K562 (cell line): ENCODE measurements around the gene RNF121. TPM values are rescaled to one million over a fixed set of nuclear protein-coding genes. Genes with fewer than 3 reads are reported as not detected.

ENCODE experiments used
- CHD1 ChIP-seq: fragments of 200-600 bp; sonication (generic); IDR thresholded peaks from one replicate; pipeline ENCODE4 v1.6.1; 2012; ENCODE audit warnings: mild to moderate bottlenecking, moderate library complexity, low read length, inconsistent platforms
- ETV5 ChIP-seq: sonication (generic); formaldehyde crosslinking; IDR thresholded peaks from 2 replicates; pipeline ENCODE4 v1.4.0; 2020; ENCODE audit warnings: low read depth, mild to moderate bottlenecking, missing genetic modification reagents
- HDAC8 ChIP-seq: fragments of 450-650 bp; IDR thresholded peaks from 2 replicates; pipeline ENCODE4 v1.6.1; 2016; ENCODE audit warnings: mild to moderate bottlenecking, missing genetic modification characterization, moderate library complexity, missing compliant biosample characterization
- HEY1 ChIP-seq: fragments of 250-450 bp; sonication (Bioruptor Pico); IDR thresholded peaks from 2 replicates; pipeline ENCODE4 v1.5.0; 2020; ENCODE audit warnings: mild to moderate bottlenecking, moderate library complexity, borderline replicate concordance
- HIVEP1 ChIP-seq: fragments of 250-450 bp; sonication (Bioruptor Pico); IDR thresholded peaks from 2 replicates; pipeline ENCODE4 v1.4.0; 2020; ENCODE audit warnings: mild to moderate bottlenecking
- KDM4B ChIP-seq, 2 experiments: fragments of 450-650 bp in 1 of 2; sonication (generic) in 1 of 2; IDR thresholded peaks; 2 replicates each; pipeline ENCODE4 v1.6.1; 2016 to 2017; ENCODE audit warnings: borderline replicate concordance in 2 of 2, antibody characterized with exemption in 1 of 2, low read depth in 1 of 2, mild to moderate bottlenecking in 1 of 2
- NCOA6 ChIP-seq: fragments of 450-650 bp; IDR thresholded peaks from 2 replicates; pipeline ENCODE4 v1.6.1; 2017; ENCODE audit warnings: mild to moderate bottlenecking
- PHTF2 ChIP-seq: fragments of 250-450 bp; sonication (Bioruptor Pico); IDR thresholded peaks from 2 replicates; pipeline ENCODE4 v1.5.0; 2021; ENCODE audit warnings: mild to moderate bottlenecking
- PTRF ChIP-seq: fragments of 450-650 bp; IDR thresholded peaks from 2 replicates; pipeline ENCODE4 v1.6.1; 2016; ENCODE audit warnings: mild to moderate bottlenecking, missing genetic modification characterization, missing compliant biosample characterization
- RNF219 ChIP-seq: fragments of 250-450 bp; sonication (Bioruptor Pico); IDR thresholded peaks from 2 replicates; pipeline ENCODE4 v1.5.0; 2022; ENCODE audit warnings: mild to moderate bottlenecking
- SMC3 ChIP-seq: conservative IDR thresholded peaks from 2 replicates; pipeline ENCODE4 v1.6.1; 2011; ENCODE audit warnings: low read depth, low read length, improper control_type of control experiment; ENCODE audit not compliant: insufficient read depth
- XRCC5 ChIP-seq: fragments of 200-400 bp; formaldehyde crosslinking; IDR thresholded peaks from 2 replicates; pipeline ENCODE4 v1.6.1; 2017; ENCODE audit warnings: low read depth, mild to moderate bottlenecking, low read length
- ZFPM2 ChIP-seq: fragments of 250-450 bp; sonication (Bioruptor Pico); IDR thresholded peaks from 2 replicates; pipeline ENCODE4 v1.5.1; 2022; ENCODE audit warnings: mild to moderate bottlenecking
- ZNF324 ChIP-seq: fragments of 250-450 bp; sonication (Bioruptor Pico); IDR thresholded peaks from 2 replicates; pipeline ENCODE4 v1.4.0; 2020; ENCODE audit warnings: mild to moderate bottlenecking
- ZNF436 ChIP-seq: fragments of 250-450, 450-650 bp; sonication (Bioruptor Pico); formaldehyde crosslinking; IDR thresholded peaks from 2 replicates; pipeline ENCODE4 v1.7.0; 2020; ENCODE audit warnings: mild to moderate bottlenecking
- ZNF699 ChIP-seq: fragments of 250-450 bp; sonication (Bioruptor Pico); IDR thresholded peaks from 2 replicates; pipeline ENCODE4 v1.8.0; 2021; ENCODE audit warnings: mild to moderate bottlenecking, moderate library complexity; ENCODE audit not compliant: insufficient replicate concordance
- polyA plus RNA-seq, 8 experiments: library from polyadenylated mRNA; depleted of rRNA in 4 of 8; stranded (reverse) in 5 of 8; unstranded in 3 of 8; fragments of >200 nt; fragmentation: Nextera tagmentation in 2 of 8; fragmentation: Illumina TruSeq in 1 of 8; extraction: Ambion mirVana in 2 of 8; extraction: Trizol in 1 of 8; gene quantifications; 2 replicates each; pipeline versions ENCODE4 v1.2.1 to v1.2.3, GENCODE V29; 2011 to 2014; ENCODE audit warnings: inconsistent platforms in 1 of 8, missing spikeins in 1 of 8
- total RNA-seq, 7 experiments: library from RNA; depleted of rRNA in 6 of 7; stranded (reverse); fragments of >200 nt in 6 of 7; fragmentation: Illumina TruSeq in 2 of 7; extraction: Trizol in 2 of 7; gene quantifications; 2 replicates each; pipeline versions ENCODE4 v1.2.1 to v1.2.3, GENCODE V29; 2011 to 2021; ENCODE audit warnings: low replicate concordance in 1 of 7
- TF ChIP-seq, protein P1 (sequence below): sonication (generic); formaldehyde crosslinking; IDR thresholded peaks from 2 replicates; pipeline ENCODE4 v1.8.0; 2023; ENCODE audit warnings: mild to moderate bottlenecking, missing genetic modification reagents
- TF ChIP-seq, protein P2 (sequence below), 3 experiments: fragments of 200-800 bp in 1 of 3; fragments of 250-450 bp in 1 of 3; fragments of 450-650 bp in 1 of 3; sonication (Bioruptor Pico) in 1 of 3; sonication (Bioruptor generic) in 1 of 3; formaldehyde crosslinking in 1 of 3; IDR thresholded peaks; 2 replicates each; pipeline versions ENCODE4 v1.6.1 to v1.8.0; 2016 to 2022; ENCODE audit warnings: mild to moderate bottlenecking in 2 of 3, missing genetic modification characterization in 2 of 3, missing compliant biosample characterization in 1 of 3, moderate library complexity in 1 of 3

The RNF121 gene
- total and polyA plus RNA-seq, 9 of the 15 experiments (the other 6 are each of a cell fraction or from before 2014, with no cell fraction given), result 8.0 to 63.4 (median 20.5) TPM

DNA sequence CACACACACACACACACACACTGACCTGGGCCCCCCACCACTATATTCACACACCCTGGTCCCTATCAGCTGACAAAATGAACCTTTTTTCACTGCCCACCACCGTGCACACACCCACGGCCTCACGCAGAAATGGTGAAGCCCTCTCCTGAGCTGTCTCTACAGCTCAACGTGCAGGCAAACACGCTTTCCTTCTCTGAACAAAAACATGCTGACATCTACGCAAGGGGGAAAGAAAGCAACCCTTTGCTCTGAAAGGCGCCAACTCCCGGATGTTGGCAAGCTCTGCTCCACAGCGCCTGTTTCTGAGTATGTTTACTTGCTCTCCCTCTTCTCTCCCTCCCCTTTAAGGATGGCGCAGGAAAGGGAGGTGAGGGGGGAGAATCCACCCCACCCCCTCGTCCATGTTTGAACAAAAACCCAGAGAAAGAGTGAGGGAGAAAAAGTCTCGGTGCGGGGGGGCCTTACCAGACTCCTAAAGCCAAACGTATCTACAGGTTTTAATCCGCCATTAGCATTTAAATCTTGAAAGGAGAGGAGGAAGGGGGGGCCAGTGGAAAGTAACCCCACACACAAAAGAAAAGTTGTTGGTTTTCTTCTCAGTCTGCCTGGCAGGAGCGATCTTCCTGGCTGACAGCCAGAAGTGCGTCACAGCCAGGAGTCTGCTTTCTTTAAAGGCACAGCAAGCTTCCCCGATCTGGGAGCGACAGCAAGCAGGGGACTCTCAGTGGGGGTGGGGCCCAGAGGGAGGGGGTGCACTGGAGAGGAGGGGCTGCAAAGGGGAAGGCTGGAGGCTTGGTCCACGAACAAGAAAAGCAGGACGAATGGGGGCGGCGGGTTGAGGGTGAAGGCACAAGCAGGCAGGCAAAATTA lies 111.9 kb downstream of the RNF121 start (continued):
- TF ChIP-seq, protein P1, sequence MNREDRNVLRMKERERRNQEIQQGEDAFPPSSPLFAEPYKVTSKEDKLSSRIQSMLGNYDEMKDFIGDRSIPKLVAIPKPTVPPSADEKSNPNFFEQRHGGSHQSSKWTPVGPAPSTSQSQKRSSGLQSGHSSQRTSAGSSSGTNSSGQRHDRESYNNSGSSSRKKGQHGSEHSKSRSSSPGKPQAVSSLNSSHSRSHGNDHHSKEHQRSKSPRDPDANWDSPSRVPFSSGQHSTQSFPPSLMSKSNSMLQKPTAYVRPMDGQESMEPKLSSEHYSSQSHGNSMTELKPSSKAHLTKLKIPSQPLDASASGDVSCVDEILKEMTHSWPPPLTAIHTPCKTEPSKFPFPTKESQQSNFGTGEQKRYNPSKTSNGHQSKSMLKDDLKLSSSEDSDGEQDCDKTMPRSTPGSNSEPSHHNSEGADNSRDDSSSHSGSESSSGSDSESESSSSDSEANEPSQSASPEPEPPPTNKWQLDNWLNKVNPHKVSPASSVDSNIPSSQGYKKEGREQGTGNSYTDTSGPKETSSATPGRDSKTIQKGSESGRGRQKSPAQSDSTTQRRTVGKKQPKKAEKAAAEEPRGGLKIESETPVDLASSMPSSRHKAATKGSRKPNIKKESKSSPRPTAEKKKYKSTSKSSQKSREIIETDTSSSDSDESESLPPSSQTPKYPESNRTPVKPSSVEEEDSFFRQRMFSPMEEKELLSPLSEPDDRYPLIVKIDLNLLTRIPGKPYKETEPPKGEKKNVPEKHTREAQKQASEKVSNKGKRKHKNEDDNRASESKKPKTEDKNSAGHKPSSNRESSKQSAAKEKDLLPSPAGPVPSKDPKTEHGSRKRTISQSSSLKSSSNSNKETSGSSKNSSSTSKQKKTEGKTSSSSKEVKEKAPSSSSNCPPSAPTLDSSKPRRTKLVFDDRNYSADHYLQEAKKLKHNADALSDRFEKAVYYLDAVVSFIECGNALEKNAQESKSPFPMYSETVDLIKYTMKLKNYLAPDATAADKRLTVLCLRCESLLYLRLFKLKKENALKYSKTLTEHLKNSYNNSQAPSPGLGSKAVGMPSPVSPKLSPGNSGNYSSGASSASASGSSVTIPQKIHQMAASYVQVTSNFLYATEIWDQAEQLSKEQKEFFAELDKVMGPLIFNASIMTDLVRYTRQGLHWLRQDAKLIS (CRISPR knock-in tag), result no peak
- no peak for TF ChIP-seq ZNF436 (CRISPR knock-in tag)
- no peak for TF ChIP-seq RNF219 (CRISPR knock-in tag)
- no peak for TF ChIP-seq XRCC5
- no peak for TF ChIP-seq HIVEP1 (CRISPR knock-in tag)
- TF ChIP-seq CHD1, result no peak
- no peak for TF ChIP-seq ZNF324 (CRISPR knock-in tag)
- TF ChIP-seq HEY1, result 0 out of 2 replicates have a peak, but pooled peaks have one; percentile 51
- TF ChIP-seq PHTF2, result no peak
- TF ChIP-seq, protein P2, sequence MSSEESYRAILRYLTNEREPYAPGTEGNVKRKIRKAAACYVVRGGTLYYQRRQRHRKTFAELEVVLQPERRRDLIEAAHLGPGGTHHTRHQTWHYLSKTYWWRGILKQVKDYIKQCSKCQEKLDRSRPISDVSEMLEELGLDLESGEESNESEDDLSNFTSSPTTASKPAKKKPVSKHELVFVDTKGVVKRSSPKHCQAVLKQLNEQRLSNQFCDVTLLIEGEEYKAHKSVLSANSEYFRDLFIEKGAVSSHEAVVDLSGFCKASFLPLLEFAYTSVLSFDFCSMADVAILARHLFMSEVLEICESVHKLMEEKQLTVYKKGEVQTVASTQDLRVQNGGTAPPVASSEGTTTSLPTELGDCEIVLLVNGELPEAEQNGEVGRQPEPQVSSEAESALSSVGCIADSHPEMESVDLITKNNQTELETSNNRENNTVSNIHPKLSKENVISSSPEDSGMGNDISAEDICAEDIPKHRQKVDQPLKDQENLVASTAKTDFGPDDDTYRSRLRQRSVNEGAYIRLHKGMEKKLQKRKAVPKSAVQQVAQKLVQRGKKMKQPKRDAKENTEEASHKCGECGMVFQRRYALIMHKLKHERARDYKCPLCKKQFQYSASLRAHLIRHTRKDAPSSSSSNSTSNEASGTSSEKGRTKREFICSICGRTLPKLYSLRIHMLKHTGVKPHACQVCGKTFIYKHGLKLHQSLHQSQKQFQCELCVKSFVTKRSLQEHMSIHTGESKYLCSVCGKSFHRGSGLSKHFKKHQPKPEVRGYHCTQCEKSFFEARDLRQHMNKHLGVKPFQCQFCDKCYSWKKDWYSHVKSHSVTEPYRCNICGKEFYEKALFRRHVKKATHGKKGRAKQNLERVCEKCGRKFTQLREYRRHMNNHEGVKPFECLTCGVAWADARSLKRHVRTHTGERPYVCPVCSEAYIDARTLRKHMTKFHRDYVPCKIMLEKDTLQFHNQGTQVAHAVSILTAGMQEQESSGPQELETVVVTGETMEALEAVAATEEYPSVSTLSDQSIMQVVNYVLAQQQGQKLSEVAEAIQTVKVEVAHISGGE (CRISPR knock-in tag; IDR thresholded peaks at IDR 0.05), result no peak
- TF ChIP-seq ETV5 (CRISPR knock-in tag), result no peak
- TF ChIP-seq ZFPM2 (CRISPR knock-in tag), result no peak
- TF ChIP-seq PTRF (tag), result no peak
- no peak for TF ChIP-seq ZNF699 (CRISPR knock-in tag)
- TF ChIP-seq SMC3, result no peak
- 0 out of 4 replicates have a peak, but pooled peaks of 1 of the 2 experiments have one; percentile 52 for TF ChIP-seq KDM4B (IDR thresholded peaks at IDR 0.05; ENCODE audit: borderline replicate concordance in 2 of 2, low read depth in 1 of 2)
- no peak for TF ChIP-seq NCOA6
- TF ChIP-seq HDAC8 (tag), result no peak
